Lung (tissue), 12 donors: Measurements from ENCODE around the gene ZNF23. TPM values are rescaled to one million over a fixed set of nuclear protein-coding genes. Genes with fewer than 3 reads are reported as not detected.
A peak's percentile ranks its signal among the peaks of the same experiment; 100 is the strongest.

Experiments used
- ATAC-seq: fragments of 200-7000 bp; cut with Tn5 transposase; one replicate; pipeline ENCODE4 v1.9.1; 2020; ENCODE audit warnings: moderate number of reproducible peaks; ENCODE audit not compliant: insufficient read depth, low FRiP score
- DNase-seq, 3 donors: peaks; one replicate each; pipeline ENCODE4 v3.0.0-alpha.2; 2013 to 2017
- H3K27ac ChIP-seq, 2 donors: one replicate each; pipeline ENCODE4 v1.5.1; 2013; ENCODE audit warnings: mild to moderate bottlenecking in 2 of 2, moderate library complexity in 2 of 2, control low read depth in 1 of 2, inconsistent platforms in 1 of 2, low read depth in 1 of 2, low read length in 1 of 2
- H3K27me3 ChIP-seq, 3 donors: one replicate each; pipeline ENCODE4 v1.5.1; 2013; ENCODE audit warnings: low read length in 2 of 3; ENCODE audit not compliant: control insufficient read depth in 3 of 3, insufficient read depth in 3 of 3
- H3K36me3 ChIP-seq, 4 donors: one replicate each; pipeline ENCODE4 v1.5.1; 2013; ENCODE audit warnings: low read length in 4 of 4, mild to moderate bottlenecking in 1 of 4, moderate library complexity in 1 of 4; ENCODE audit not compliant: control insufficient read depth in 4 of 4, insufficient read depth in 4 of 4
- H3K4me1 ChIP-seq, 5 donors: one replicate each; pipeline ENCODE4 v1.5.1; 2013; ENCODE audit warnings: low read length in 5 of 5, mild to moderate bottlenecking in 2 of 5, moderate library complexity in 1 of 5; ENCODE audit not compliant: control insufficient read depth in 5 of 5, insufficient read depth in 5 of 5
- H3K4me3 ChIP-seq: one replicate; pipeline ENCODE4 v1.5.1; 2013; ENCODE audit warnings: mild to moderate bottlenecking, control low read depth, moderate library complexity
- H3K9ac ChIP-seq, 2 donors: one replicate each; pipeline ENCODE4 v1.5.1; 2013; ENCODE audit warnings: low read length in 2 of 2, control low read depth in 1 of 2; ENCODE audit not compliant: insufficient read depth in 1 of 2
- H3K9me3 ChIP-seq, 4 donors: one replicate each; pipeline ENCODE4 v1.5.1; 2013; ENCODE audit warnings: low read length in 3 of 4, mild to moderate bottlenecking in 1 of 4, moderate library complexity in 1 of 4; ENCODE audit not compliant: control insufficient read depth in 4 of 4, insufficient read depth in 3 of 4
- WGBS, 2 donors: extraction: QIAGEN DNeasy Blood & Tissue Kit; methylation state at CpG; one replicate each; pipeline ENCODE4 v1.1.7; 2013; 5-methylcytosine and 5-hydroxymethylcytosine counted together
- polyA plus RNA-seq, 2 donors: library from polyadenylated mRNA; stranded (reverse); fragments of 200-250 nt; gene quantifications; one replicate each; pipeline ENCODE4 v1.2.1, GENCODE V29; 2013
- total RNA-seq, 2 donors: library from RNA; depleted of rRNA in 1 of 2; stranded (reverse); fragments of >200 nt in 1 of 2; gene quantifications; one replicate each; pipeline ENCODE4 v1.2.1, GENCODE V29; 2014 to 2021
- TF ChIP-seq, protein P1 (sequence below): IDR thresholded peaks from 2 replicates; pipeline ENCODE4 v1.5.1; 2012; ENCODE audit warnings: mild to moderate bottlenecking; ENCODE audit errors: control extremely low read depth, extremely low read depth
- donor health status: control.
- donor health status: control.
- donor health status: Bipolar disorder and iron deficiency.
- donor health status: healthy.
- donor health status: DM: yes; HTN: yes; CAD: no.

The ZNF23 gene
- total and polyA plus RNA-seq, 4 donors: 4.9 to 14.5 (median 10.9) TPM

DNA sequence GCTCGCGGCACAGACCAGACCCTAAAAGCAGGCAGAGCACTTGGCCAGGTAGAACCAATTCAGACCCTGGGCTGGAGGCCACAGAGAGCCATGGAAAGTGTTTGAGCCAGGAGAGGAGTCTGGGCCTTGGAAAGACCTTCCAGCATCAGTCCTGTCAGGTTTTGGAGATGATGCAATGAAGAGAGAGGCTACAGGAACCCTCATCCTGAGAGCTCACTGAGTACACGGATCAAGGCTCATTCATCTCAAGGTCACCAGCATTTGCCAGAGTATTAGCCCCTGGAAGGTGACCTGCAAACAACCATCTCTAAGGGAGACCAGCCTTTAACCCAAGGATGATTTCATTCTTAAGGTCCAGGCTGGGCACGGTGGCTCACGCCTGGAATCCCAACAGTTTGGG, 48.0 kb downstream of the ZNF23 start:
- peaks cover 0 to 19% (median 3%) of the 10 kb centered on the region in 3 donors for H3K27me3 ChIP-seq
- no peak overlapping the region for H3K27ac ChIP-seq
- WGBS, 2 donors: 88 to 96% methylated on average over 5 of the region's 5 CpGs
- no peaks in the 10 kb centered on the region for H3K4me1 ChIP-seq
- H3K9me3 ChIP-seq: peaks cover 0 to 4% (median 0%) of the 10 kb centered on the region in 4 donors
- H3K9ac ChIP-seq: no peak overlapping the region
- ATAC-seq (no peak), DNase-seq (no peak)
- H3K4me3 ChIP-seq: no peak overlapping the region
- TF ChIP-seq, protein P1, sequence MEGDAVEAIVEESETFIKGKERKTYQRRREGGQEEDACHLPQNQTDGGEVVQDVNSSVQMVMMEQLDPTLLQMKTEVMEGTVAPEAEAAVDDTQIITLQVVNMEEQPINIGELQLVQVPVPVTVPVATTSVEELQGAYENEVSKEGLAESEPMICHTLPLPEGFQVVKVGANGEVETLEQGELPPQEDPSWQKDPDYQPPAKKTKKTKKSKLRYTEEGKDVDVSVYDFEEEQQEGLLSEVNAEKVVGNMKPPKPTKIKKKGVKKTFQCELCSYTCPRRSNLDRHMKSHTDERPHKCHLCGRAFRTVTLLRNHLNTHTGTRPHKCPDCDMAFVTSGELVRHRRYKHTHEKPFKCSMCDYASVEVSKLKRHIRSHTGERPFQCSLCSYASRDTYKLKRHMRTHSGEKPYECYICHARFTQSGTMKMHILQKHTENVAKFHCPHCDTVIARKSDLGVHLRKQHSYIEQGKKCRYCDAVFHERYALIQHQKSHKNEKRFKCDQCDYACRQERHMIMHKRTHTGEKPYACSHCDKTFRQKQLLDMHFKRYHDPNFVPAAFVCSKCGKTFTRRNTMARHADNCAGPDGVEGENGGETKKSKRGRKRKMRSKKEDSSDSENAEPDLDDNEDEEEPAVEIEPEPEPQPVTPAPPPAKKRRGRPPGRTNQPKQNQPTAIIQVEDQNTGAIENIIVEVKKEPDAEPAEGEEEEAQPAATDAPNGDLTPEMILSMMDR: no peak
- H3K36me3 ChIP-seq: no peaks in the 10 kb centered on the region

GRCh38 chr16:71413341-71413740, 48.7 kb downstream of the ZNF23 start:
- Histone ChIP-seq H3K9ac (no peak overlapping the region), H3K4me1 (no peaks in the 10 kb centered on the region), H3K27ac (no peak overlapping the region), H3K4me3 (no peak overlapping the region), H3K9me3 (peaks cover 0 to 4% (median 0%) of the 10 kb centered on the region in 4 donors), H3K27me3 (peaks cover 0 to 26% (median 3%) of the 10 kb centered on the region in 3 donors), H3K36me3 (no peaks in the 10 kb centered on the region)
- WGBS, 2 donors: 81% methylated on average over 4 of the region's 4 CpGs
- TF ChIP-seq, protein P1: no peak
- ATAC-seq (no peak), DNase-seq (no peak)

DNA sequence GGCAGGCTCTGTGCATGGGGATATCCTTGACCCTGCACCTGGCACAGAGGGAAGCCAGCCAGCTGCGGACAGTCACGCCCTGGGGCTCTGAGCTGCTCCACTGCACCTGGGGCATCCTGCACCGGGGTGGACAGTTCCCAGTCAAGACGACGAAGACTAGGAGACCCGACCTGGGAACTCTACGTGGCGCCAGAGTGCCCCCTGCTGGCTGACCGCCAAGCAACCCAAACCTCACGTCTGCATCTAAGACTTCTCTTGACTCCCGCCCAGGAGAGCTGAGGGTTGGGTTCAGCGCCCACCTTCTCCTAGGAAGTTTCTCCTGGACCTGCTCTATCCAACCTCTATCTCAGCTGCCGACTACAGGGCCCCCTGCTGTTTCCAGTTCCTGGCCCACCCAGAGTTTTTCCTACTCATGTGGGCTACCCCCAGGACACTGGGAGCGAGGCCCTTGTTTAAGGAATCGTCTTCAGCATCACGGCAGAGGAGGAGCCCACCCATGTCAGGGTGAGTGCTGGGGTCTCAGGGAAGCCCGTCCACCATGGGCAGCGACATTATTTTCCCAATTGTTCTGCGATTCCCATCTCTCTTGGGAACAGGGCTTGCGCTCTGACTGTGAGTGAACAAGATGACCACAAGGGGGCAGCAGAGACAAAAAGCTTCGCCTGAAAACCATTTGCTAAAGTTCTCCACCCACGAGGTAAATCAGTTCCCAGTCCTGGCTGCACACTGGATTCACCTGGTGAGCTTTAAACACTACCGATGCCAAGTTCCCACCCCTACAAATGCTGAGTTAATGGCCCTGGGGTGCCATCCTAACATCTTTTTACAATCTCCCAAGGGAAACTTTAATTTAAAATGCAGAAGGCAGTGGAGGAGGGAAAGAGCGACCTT, 49.5 kb downstream of the ZNF23 start:
- H3K27ac ChIP-seq: no peak overlapping the region
- no peak overlapping the region for H3K9ac ChIP-seq
- no peak overlapping the region for H3K4me3 ChIP-seq
- 8 to 10% methylated on average over 24 of the region's 24 CpGs for WGBS, 2 donors
- peak; percentile 70 to 74 (median 73) for DNase-seq
- H3K27me3 ChIP-seq: peaks cover 3 to 30% (median 3%) of the 10 kb centered on the region in 3 donors
- peaks cover 0 to 4% (median 0%) of the 10 kb centered on the region in 4 donors for H3K9me3 ChIP-seq
- TF ChIP-seq, protein P1: peak; percentile 81
- peak; percentile 74 for ATAC-seq
- no peaks in the 10 kb centered on the region for H3K4me1 ChIP-seq
- no peaks in the 10 kb centered on the region for H3K36me3 ChIP-seq
